GM21717 (cell line): ENCODE data around the gene OAS2.

Source experiments
- ATAC-seq: cut with Tn5 transposase; IDR thresholded peaks from one replicate; pipeline ENCODE4 v1.9.1; 2021; ENCODE audit warnings: mild to moderate bottlenecking, moderate library complexity; ENCODE audit not compliant: unreplicated experiment

Gene OAS2

DNA sequence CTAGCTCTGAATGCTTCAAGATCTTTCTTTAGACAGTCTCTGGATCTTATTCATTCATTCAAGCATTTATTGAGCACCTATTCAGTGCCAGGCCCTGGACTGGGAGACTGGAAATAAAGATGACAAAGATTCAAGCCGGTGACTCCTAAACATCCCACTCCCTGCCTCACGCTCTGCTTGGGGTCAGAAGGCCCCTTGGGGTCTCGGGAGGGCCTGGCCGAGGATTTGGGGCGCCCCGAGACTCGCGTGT lies 78.0 kb downstream of the OAS2 start:
- ATAC-seq, result no peak

GRCh38 chr12:113056631-113057488 lies 78.5 kb downstream of the OAS2 start, which contains the start of gene DTX1:
TSS of gene DTX1 (plus strand) at chr12:113056730. CDS start at chr12:113058193, 1,463 bp downstream.
- no peak for ATAC-seq

DNA sequence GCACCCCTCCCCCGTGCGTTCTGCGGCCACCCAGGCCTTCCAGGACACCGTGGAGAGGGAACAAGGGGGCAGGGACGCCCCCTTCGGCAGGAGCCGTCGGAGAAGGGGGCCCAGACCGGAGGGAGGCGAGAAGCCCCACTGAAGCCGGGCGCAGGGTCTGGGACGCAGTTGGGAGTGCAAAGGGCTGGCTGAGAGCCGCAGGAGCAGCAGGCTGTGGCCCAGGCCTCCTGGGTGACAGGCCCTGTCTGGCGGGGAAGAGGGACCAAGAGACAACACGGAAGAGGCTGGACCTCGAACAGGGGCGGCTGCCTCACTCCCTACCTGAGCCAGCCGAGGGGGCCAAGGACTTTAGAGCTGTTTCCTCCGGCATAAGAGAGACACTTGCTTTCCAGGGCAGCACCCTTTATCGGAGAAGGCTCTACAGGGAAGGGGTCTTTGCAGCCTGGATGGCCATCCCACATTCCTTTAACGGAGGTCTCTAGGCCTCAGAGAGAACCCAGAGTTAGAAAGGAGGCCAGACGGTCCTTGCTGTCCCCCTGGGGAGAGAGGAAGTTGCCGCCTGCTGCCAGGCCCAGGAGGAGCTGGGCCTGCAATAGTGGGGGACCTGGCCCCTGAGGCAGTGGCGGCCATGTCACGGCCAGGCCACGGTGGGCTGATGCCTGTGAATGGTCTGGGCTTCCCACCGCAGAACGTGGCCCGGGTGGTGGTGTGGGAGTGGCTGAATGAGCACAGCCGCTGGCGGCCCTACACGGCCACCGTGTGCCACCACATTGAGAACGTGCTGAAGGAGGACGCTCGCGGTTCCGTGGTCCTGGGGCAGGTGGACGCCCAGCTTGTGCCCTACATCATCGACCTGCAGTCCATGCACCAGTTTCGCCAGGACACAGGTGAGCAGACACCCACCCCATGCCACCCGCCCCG lies 79.5 kb downstream of the OAS2 start:
- no peak for ATAC-seq

GRCh38 chr12:113058553-113058952 lies 80.2 kb downstream of the OAS2 start:
- ATAC-seq, result no peak

- no peak for ATAC-seq
Observed at GRCh38 chr12:113059071-113059595, 80.8 kb downstream of the OAS2 start.

- ATAC-seq, result no peak
Observed at GRCh38 chr12:113060336-113060960, 82.1 kb downstream of the OAS2 start.

DNA sequence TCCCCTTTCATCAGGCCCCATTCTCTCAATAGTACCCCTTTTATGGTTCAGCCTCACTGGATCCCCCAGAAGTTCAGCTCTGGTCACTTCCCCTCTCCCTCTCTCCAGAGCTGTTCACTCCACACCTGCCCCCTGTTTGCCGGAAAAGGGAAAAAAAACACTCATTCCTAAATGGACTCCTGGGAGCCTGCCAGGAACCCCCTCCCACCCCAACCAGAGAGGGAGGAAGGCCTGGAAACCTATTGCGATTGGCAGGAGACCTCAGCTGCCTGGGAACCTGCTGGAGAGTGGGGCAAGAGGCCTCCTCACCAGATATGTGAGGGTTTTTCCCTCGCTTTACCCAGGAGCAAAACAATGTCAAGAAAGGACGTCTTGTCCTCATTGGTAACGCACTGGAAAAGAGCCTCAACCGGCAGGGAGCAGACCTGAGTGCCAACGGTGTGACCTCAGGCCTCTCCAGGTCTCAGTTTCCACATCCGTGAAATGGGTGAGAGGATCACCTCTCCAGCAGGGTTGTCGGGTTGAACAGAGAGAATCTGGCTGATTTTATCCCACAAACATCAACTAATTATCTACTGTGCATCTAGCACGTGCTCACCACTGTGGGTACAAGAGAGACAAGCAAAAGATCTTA lies 82.9 kb downstream of the OAS2 start:
- no peak for ATAC-seq
